Neural cell (in vitro differentiated cells): ENCODE measurements around the gene SNAPC2.

Experiments used
- CTCF ChIP-seq: fragments of 450-650 bp; IDR thresholded peaks from 2 replicates; pipeline ENCODE4 v1.5.1; 2014; ENCODE audit warnings: antibody characterized with exemption, mild to moderate bottlenecking, moderate library complexity; ENCODE audit not compliant: poor library complexity, severe bottlenecking
- EP300 ChIP-seq: fragments of 450-650 bp; conservative IDR thresholded peaks from 2 replicates; pipeline ENCODE4 v1.6.1; 2014; ENCODE audit warnings: antibody characterized with exemption, mild to moderate bottlenecking, moderate library complexity; ENCODE audit not compliant: poor library complexity, severe bottlenecking
- EZH2 ChIP-seq: fragments of 200-600, 300-800 bp; shearing (Covaris generic), sonication (generic); IDR thresholded peaks from 2 replicates; pipeline ENCODE4 v1.6.1; 2014; ENCODE audit warnings: antibody characterized with exemption, low read length, borderline replicate concordance, mild to moderate bottlenecking; ENCODE audit not compliant: insufficient read depth, poor library complexity, severe bottlenecking
- MXI1 ChIP-seq: fragments of 450-650 bp; conservative IDR thresholded peaks from 2 replicates; pipeline ENCODE4 v1.6.1; 2014; ENCODE audit warnings: antibody characterized with exemption, mild to moderate bottlenecking; ENCODE audit not compliant: poor library complexity, severe bottlenecking
- POLR2AphosphoS5 ChIP-seq: IDR thresholded peaks from 2 replicates; pipeline ENCODE4 v1.6.1; 2012
- RAD21 ChIP-seq: fragments of 450-650 bp; conservative IDR thresholded peaks from 2 replicates; pipeline ENCODE4 v1.6.1; 2014; ENCODE audit warnings: antibody characterized with exemption, mild to moderate bottlenecking, moderate library complexity
- SMC3 ChIP-seq: fragments of 450-650 bp; conservative IDR thresholded peaks from 2 replicates; pipeline ENCODE4 v1.6.1; 2014; ENCODE audit warnings: antibody characterized with exemption, mild to moderate bottlenecking, moderate library complexity; ENCODE audit not compliant: poor library complexity
- TAF1 ChIP-seq: IDR thresholded peaks from 2 replicates; pipeline ENCODE4 v1.6.1; 2012; ENCODE audit warnings: low read depth

- TF ChIP-seq CTCF = peak; percentile 60
- TF ChIP-seq RAD21 = no peak
- no peak for TF ChIP-seq EP300
- TF ChIP-seq MXI1 = no peak
- TF ChIP-seq TAF1 = no peak
- TF ChIP-seq SMC3 = no peak
- no peak for TF ChIP-seq POLR2AphosphoS5
- peak; percentile 29 for TF ChIP-seq EZH2
These were observed 2.7 kb upstream of the SNAPC2 start for GRCh38 chr19:7917267-7918061.
